Mucosa of descending colon (tissue), 3 donors: ENCODE measurements around the gene SLC10A3. TPM values are rescaled to one million over a fixed set of nuclear protein-coding genes. Genes with fewer than 3 reads are reported as not detected.

Experiments
- ATAC-seq: fragments of 200-7000 bp; cut with Tn5 transposase; one replicate; pipeline ENCODE4 v1.9.1; 2020; ENCODE audit warnings: mild to moderate bottlenecking, moderate library complexity
- DNase-seq, 3 donors: peaks; one replicate each; pipeline ENCODE4 v3.0.0-alpha.2; 2020
- H3K36me3 ChIP-seq: fragments of 200-600 bp; one replicate; pipeline ENCODE4 v1.8.0; 2021; ENCODE audit warnings: low read depth, mild to moderate bottlenecking
- H3K4me1 ChIP-seq: fragments of 200-600 bp; one replicate; pipeline ENCODE4 v1.8.0; 2021; ENCODE audit warnings: low read depth, mild to moderate bottlenecking
- H3K4me3 ChIP-seq: fragments of 200-600 bp; one replicate; pipeline ENCODE4 v1.8.0; 2021; ENCODE audit warnings: mild to moderate bottlenecking
- H3K9me3 ChIP-seq: fragments of 200-600 bp; one replicate; pipeline ENCODE4 v1.8.0; 2021; ENCODE audit warnings: mild to moderate bottlenecking
- CTCF ChIP-seq: fragments of 200-600 bp; IDR thresholded peaks from one replicate; pipeline ENCODE4 v1.8.0; 2022; ENCODE audit warnings: antibody characterized with exemption, mild to moderate bottlenecking
- intact Hi-C, 2 donors: fragments of 100-400 bp; cut with DNase I in 1 of 2; cut with micrococcal nuclease in 1 of 2; formaldehyde crosslinking; loops; one replicate each; pipeline versions ENCODE4 v1.11.0 to v1.11.1; 2022; cut with DNase I, micrococcal nuclease
- total RNA-seq, 3 donors: library from RNA; stranded (reverse); fragmentation: NEBNext Ultra II Directional in 2 of 3; extraction: Animal tissue kit (Norgen Biotek cat#: 25700) in 2 of 3; gene quantifications; one replicate each; pipeline versions ENCODE4 v1.2.1 to v1.2.4, GENCODE V29; 2021 to 2023
- donor health status: DM: no; HTN: no; CAD: no; lungs with moderate emphysema.
- donor health status: DM: no; HTN: no; CAD: no.
- donor health status: DM: no; HTN: yes; CAD: no.

SLC10A3 gene
- total RNA-seq, 3 donors from 2014 or later, result 26.2 to 30.6 (median 28.0) TPM

- no peaks in the 10 kb centered on the region for H3K36me3 ChIP-seq
- ATAC-seq, result no peak
- intact Hi-C loops, result no loop called here
Observed at GRCh38 chrX:154464806-154465365, 25.5 kb downstream of the SLC10A3 start.

GRCh38 chrX:154463611-154464220 lies 26.7 kb downstream of the SLC10A3 start:
- Histone ChIP-seq H3K36me3 (no peaks in the 10 kb centered on the region), H3K9me3 (no peaks in the 10 kb centered on the region), H3K4me1 (no peaks in the 10 kb centered on the region), H3K4me3 (no peak overlapping the region)
- no peak for TF ChIP-seq CTCF
- intact Hi-C loops, result no loop called here
- DNase-seq (no peak), ATAC-seq (no peak)

More at GRCh38 chrX:154464806-154465365, 25.5 kb downstream of the SLC10A3 start:
- no peak overlapping the region for H3K4me3 ChIP-seq
- no peaks in the 10 kb centered on the region for H3K9me3 ChIP-seq
- DNase-seq, result no peak
- H3K4me1 ChIP-seq, result no peaks in the 10 kb centered on the region
- no peak for TF ChIP-seq CTCF

- intact Hi-C loops, result no loop called here
- TF ChIP-seq CTCF, result no peak
- Histone ChIP-seq H3K9me3 (no peaks in the 10 kb centered on the region), H3K36me3 (no peaks in the 10 kb centered on the region), H3K4me3 (no peak overlapping the region), H3K4me1 (no peaks in the 10 kb centered on the region)
- DNase-seq (no peak), ATAC-seq (no peak)
Observed at GRCh38 chrX:154462396-154462795, 28.0 kb downstream of the SLC10A3 start.

GRCh38 chrX:154460326-154460725 lies 30.1 kb downstream of the SLC10A3 start:
- ATAC-seq, result no peak
- H3K4me1 ChIP-seq, result no peaks in the 10 kb centered on the region
- intact Hi-C loops, result no loop called here
- H3K9me3 ChIP-seq, result no peaks in the 10 kb centered on the region
- no peak overlapping the region for H3K4me3 ChIP-seq
- no peak for DNase-seq
- H3K36me3 ChIP-seq, result no peaks in the 10 kb centered on the region
- TF ChIP-seq CTCF, result no peak

- ATAC-seq, result no peak
- intact Hi-C loops, result no loop called here
- no peak for TF ChIP-seq CTCF
- no peaks in the 10 kb centered on the region for H3K4me1 ChIP-seq
- no peaks in the 10 kb centered on the region for H3K36me3 ChIP-seq
- DNase-seq, result no peak
- H3K9me3 ChIP-seq, result no peaks in the 10 kb centered on the region
- H3K4me3 ChIP-seq, result no peak overlapping the region
Observed at GRCh38 chrX:154459832-154460231, 30.6 kb downstream of the SLC10A3 start.
